Measurements from ENCODE around the gene ANKRD6.

ANKRD6 gene

GRCh38 chr6:89667872-89668556, 235.1 kb downstream of the ANKRD6 start:
- no peak for DNase-seq

GRCh38 chr6:89669002-89669401, 236.1 kb downstream of the ANKRD6 start:
- no peak for DNase-seq

GRCh38 chr6:89670935-89671565, 238.1 kb downstream of the ANKRD6 start:
- no peak for DNase-seq

- DNase-seq = no peak
Measured at GRCh38 chr6:89675949-89676748, 243.2 kb downstream of the ANKRD6 start.

- no peak for DNase-seq
Measured at GRCh38 chr6:89678531-89678930, 245.6 kb downstream of the ANKRD6 start.

- DNase-seq = no peak
Measured at GRCh38 chr6:89679215-89680120, 246.5 kb downstream of the ANKRD6 start.

GRCh38 chr6:89680150-89680549, 247.2 kb downstream of the ANKRD6 start:
- no peak for DNase-seq

- no peak for DNase-seq
Measured at GRCh38 chr6:89680551-89680950, 247.6 kb downstream of the ANKRD6 start.

GRCh38 chr6:89681983-89682564, 249.1 kb downstream of the ANKRD6 start:
- DNase-seq = no peak

- DNase-seq = no peak
Measured at GRCh38 chr6:89682991-89683390, 250.0 kb downstream of the ANKRD6 start.
